H9 (cell line): Measurements from ENCODE around the gene RSAD1. TPM values are rescaled to one million over a fixed set of nuclear protein-coding genes. Genes with fewer than 3 reads are reported as not detected.

Experiments used
- DNase-seq: peaks from one replicate; pipeline ENCODE4 v3.0.0-alpha.2; 2017
- H2AFZ ChIP-seq: one replicate; pipeline ENCODE4 v1.6.1; 2013; ENCODE audit warnings: mild to moderate bottlenecking, low read length, control low read depth, moderate library complexity
- H2AK5ac ChIP-seq: 2 replicates; pipeline ENCODE4 v1.6.1; 2013; ENCODE audit warnings: low read length, control low read depth, mixed read lengths; ENCODE audit not compliant: insufficient read length
- H2BK120ac ChIP-seq: one replicate; pipeline ENCODE4 v1.6.1; 2013; ENCODE audit warnings: low read depth, mild to moderate bottlenecking, low read length, control low read depth, inconsistent platforms; ENCODE audit not compliant: poor library complexity, severe bottlenecking
- H2BK12ac ChIP-seq: 2 replicates; pipeline ENCODE4 v1.6.1; 2013; ENCODE audit warnings: low read length, control low read depth, mixed read lengths, low read depth; ENCODE audit not compliant: insufficient read length
- H2BK15ac ChIP-seq: 2 replicates; pipeline ENCODE4 v1.6.1; 2013; ENCODE audit warnings: low read depth, low read length, control low read depth
- H2BK20ac ChIP-seq: one replicate; pipeline ENCODE4 v1.6.1; 2013; ENCODE audit warnings: low read depth, mild to moderate bottlenecking, low read length, control low read depth, inconsistent platforms; ENCODE audit not compliant: poor library complexity, severe bottlenecking
- H2BK5ac ChIP-seq: 2 replicates; pipeline ENCODE4 v1.6.1; 2013; ENCODE audit warnings: low read length, control low read depth, mixed read lengths; ENCODE audit not compliant: insufficient read length
- H3K14ac ChIP-seq: 2 replicates; pipeline ENCODE4 v1.6.1; 2013; ENCODE audit warnings: low read length, control low read depth; ENCODE audit not compliant: insufficient read depth
- H3K18ac ChIP-seq: 2 replicates; pipeline ENCODE4 v1.6.1; 2013; ENCODE audit warnings: low read depth, mild to moderate bottlenecking, mixed read lengths, low read length, control low read depth; ENCODE audit not compliant: insufficient read length
- H3K23ac ChIP-seq: 2 replicates; pipeline ENCODE4 v1.6.1; 2013; ENCODE audit warnings: low read length, control low read depth, mixed read lengths, low read depth; ENCODE audit not compliant: insufficient read length
- H3K23me2 ChIP-seq: 2 replicates; pipeline ENCODE4 v1.6.1; 2013; ENCODE audit warnings: low read depth, mild to moderate bottlenecking, mixed read lengths, low read length, control low read depth; ENCODE audit not compliant: insufficient read length, poor library complexity, severe bottlenecking
- H3K27ac ChIP-seq: 2 replicates; pipeline ENCODE4 v1.5.1; 2013; ENCODE audit warnings: low read length, control low read depth, mixed read lengths, low read depth; ENCODE audit not compliant: insufficient read length
- H3K27me3 ChIP-seq: 2 replicates; pipeline ENCODE4 v1.6.1; 2013; ENCODE audit warnings: low read length, control low read depth, inconsistent platforms; ENCODE audit not compliant: insufficient read depth
- H3K4ac ChIP-seq: 2 replicates; pipeline ENCODE4 v1.6.1; 2013; ENCODE audit warnings: low read depth, mild to moderate bottlenecking, control low read depth, inconsistent platforms, low read length, moderate library complexity
- H3K4me1 ChIP-seq: 2 replicates; pipeline ENCODE4 v1.6.1; 2013; ENCODE audit warnings: low read length, control low read depth, inconsistent platforms; ENCODE audit not compliant: insufficient read depth
- H3K4me2 ChIP-seq: 2 replicates; pipeline ENCODE4 v1.6.1; 2013; ENCODE audit warnings: low read length, control low read depth, mixed read lengths; ENCODE audit not compliant: insufficient read length, insufficient read depth
- H3K56ac ChIP-seq: 2 replicates; pipeline ENCODE4 v1.6.1; 2013; ENCODE audit warnings: low read depth, mild to moderate bottlenecking, mixed read lengths, low read length, control low read depth; ENCODE audit not compliant: insufficient read length
- H3K79me1 ChIP-seq: 2 replicates; pipeline ENCODE4 v1.6.1; 2013; ENCODE audit warnings: low read depth, mild to moderate bottlenecking, moderate library complexity, low read length, control low read depth, inconsistent platforms; ENCODE audit not compliant: insufficient read depth, poor library complexity, severe bottlenecking
- H3K79me2 ChIP-seq: 2 replicates; pipeline ENCODE4 v1.6.1; 2013; ENCODE audit warnings: low read length, control low read depth, inconsistent platforms; ENCODE audit not compliant: insufficient read depth
- H3K9ac ChIP-seq: 2 replicates; pipeline ENCODE4 v1.6.1; 2013; ENCODE audit warnings: low read length, control low read depth, mixed read lengths; ENCODE audit not compliant: insufficient read length; ENCODE audit errors: extremely low read depth
- H3K9me3 ChIP-seq: one replicate; pipeline ENCODE4 v1.6.1; 2013; ENCODE audit warnings: low read depth, low read length, inconsistent platforms; ENCODE audit not compliant: control insufficient read depth
- H3T11ph ChIP-seq: one replicate; pipeline ENCODE4 v1.6.1; 2013; ENCODE audit warnings: mild to moderate bottlenecking, low read length, control low read depth, inconsistent platforms
- H4K20me1 ChIP-seq: one replicate; pipeline ENCODE4 v1.6.1; 2013; ENCODE audit not compliant: control insufficient read depth, insufficient read length, insufficient read depth
- H4K5ac ChIP-seq: 2 replicates; pipeline ENCODE4 v1.6.1; 2013; ENCODE audit warnings: low read depth, mild to moderate bottlenecking, mixed read lengths, low read length, control low read depth; ENCODE audit not compliant: insufficient read length
- H4K8ac ChIP-seq: replicated peaks from 2 replicates; pipeline ENCODE4 v1.6.1; 2013; ENCODE audit warnings: low read length, control low read depth, mixed read lengths, low read depth; ENCODE audit not compliant: insufficient read length
- H4K91ac ChIP-seq: 2 replicates; pipeline ENCODE4 v1.6.1; 2013; ENCODE audit warnings: low read depth, mild to moderate bottlenecking, moderate library complexity, mixed read lengths, low read length, control low read depth; ENCODE audit not compliant: insufficient read length
- H3K27ac Mint-ChIP-seq, 3 experiments: 2 replicates in 2 of 3; 3 replicates in 1 of 3; pipeline ENCODE4 v1.8.0; 2020 to 2021; ENCODE audit warnings: mixed read lengths in 3 of 3, mild to moderate bottlenecking in 1 of 3, moderate library complexity in 1 of 3
- H3K27me3 Mint-ChIP-seq: 2 replicates; pipeline ENCODE4 v1.8.0; 2021; ENCODE audit warnings: low read depth, mild to moderate bottlenecking, moderate library complexity, mixed read lengths
- H3K36me3 Mint-ChIP-seq, 3 experiments: 2 replicates in 2 of 3; 3 replicates in 1 of 3; pipeline ENCODE4 v1.8.0; 2020 to 2021; ENCODE audit warnings: low read depth in 3 of 3, mixed read lengths in 3 of 3; ENCODE audit not compliant: insufficient read depth in 1 of 3
- H3K4me1 Mint-ChIP-seq, 2 experiments: 2 replicates each; pipeline ENCODE4 v1.8.0; 2020; ENCODE audit warnings: mixed read lengths in 2 of 2
- H3K4me3 Mint-ChIP-seq, 2 experiments: 2 replicates in 1 of 2; 3 replicates in 1 of 2; pipeline ENCODE4 v1.8.0; 2020 to 2021; ENCODE audit warnings: mild to moderate bottlenecking in 2 of 2, mixed read lengths in 2 of 2, moderate library complexity in 1 of 2
- H3K9me3 Mint-ChIP-seq, 2 experiments: 2 replicates in 1 of 2; 3 replicates in 1 of 2; pipeline ENCODE4 v1.8.0; 2020; ENCODE audit warnings: mild to moderate bottlenecking in 2 of 2, mixed read lengths in 2 of 2, moderate library complexity in 1 of 2
- CTCF ChIP-seq: fragments of 200-600 bp; sonication (generic); conservative IDR thresholded peaks from 3 replicates; pipeline ENCODE4 v1.8.0; 2021; ENCODE audit warnings: antibody characterized with exemption, mild to moderate bottlenecking
- WGBS: extraction: QIAGEN DNeasy Blood & Tissue Kit; methylation state at CpG from one replicate; pipeline ENCODE4 v1.1.7; 2013; ENCODE audit warnings: missing lambda C conversion rate, low lambda C conversion rate, mixed read lengths; ENCODE audit not compliant: insufficient read length; ENCODE audit errors: extremely low coverage; 5-methylcytosine and 5-hydroxymethylcytosine counted together
- total RNA-seq: library from RNA; stranded (reverse); gene quantifications from 2 replicates; pipeline ENCODE4 v1.2.1, GENCODE V29; 2021

RSAD1 gene
- total RNA-seq, 1 experiment from 2014 or later: 27.9 TPM

DNA sequence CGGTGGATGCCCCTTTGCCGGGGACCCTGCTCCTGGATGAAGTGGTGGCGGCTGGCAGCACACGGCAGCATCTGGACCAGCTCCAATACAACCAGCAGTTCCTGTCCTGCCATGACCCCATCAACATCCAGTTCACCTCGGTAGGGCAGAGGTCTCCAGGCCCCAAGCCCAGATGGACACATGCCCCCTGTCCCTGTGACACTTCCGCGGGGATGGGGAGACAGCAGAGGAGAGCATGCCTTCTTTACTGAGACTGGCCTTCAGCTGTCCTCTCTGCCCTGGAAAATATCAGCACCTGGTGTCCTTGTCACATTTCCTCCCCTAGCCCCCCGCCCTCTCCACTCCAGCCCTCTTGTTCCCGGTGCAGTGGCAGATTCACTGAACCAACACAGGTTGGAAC, 16.2 kb upstream of the RSAD1 start:
- Histone ChIP-seq H3K23ac (no peak overlapping the region), H3K56ac (no peak overlapping the region), H4K91ac (no peak overlapping the region), H3K27me3 (no peaks in the 10 kb centered on the region), H4K8ac (no peak overlapping the region), H2AK5ac (no peak overlapping the region), H3K9me3 (no peaks in the 10 kb centered on the region), H4K20me1 (no peaks in the 10 kb centered on the region), H3T11ph (no peak overlapping the region), H2AFZ (no peak overlapping the region), H3K18ac (no peak overlapping the region), H3K14ac (no peak overlapping the region), H3K79me1 (no peaks in the 10 kb centered on the region), H4K5ac (no peak overlapping the region), H2BK5ac (no peak overlapping the region), H3K4me1 (no peaks in the 10 kb centered on the region), H3K27ac (no peak overlapping the region), H3K79me2 (no peaks in the 10 kb centered on the region), H3K4me2 (no peak overlapping the region), H3K4ac (no peak overlapping the region), H3K9ac (no peak overlapping the region), H2BK120ac (no peak overlapping the region), H2BK12ac (no peak overlapping the region), H3K23me2 (peaks cover 4% of the 10 kb centered on the region), H2BK20ac (no peak overlapping the region), H2BK15ac (no peak overlapping the region)
- Mint-ChIP-seq H3K9me3 (no peaks in the 10 kb centered on the region), H3K36me3 (peaks cover 0 to 4% (median 2%) of the 10 kb centered on the region in 3 experiments; a peak in 3 of 7 replicates), H3K27me3 (peaks cover 9% of the 10 kb centered on the region), H3K4me3 (no peak overlapping the region), H3K4me1 (peaks cover 6% of the 10 kb centered on the region in 2 experiments), H3K27ac (no peak overlapping the region)
- TF ChIP-seq CTCF: no peak
- no peak for DNase-seq
- WGBS: no CpG with 5 or more reads among the region's 9 CpGs
